NB4 (cell line): Measurements from ENCODE around the gene IP6K1.

ENCODE experiments used
- CTCF ChIP-seq: IDR thresholded peaks from one replicate; pipeline ENCODE4 v1.5.1; 2012; ENCODE audit warnings: low read depth, low read length
- MAX ChIP-seq: IDR thresholded peaks from 2 replicates; pipeline ENCODE4 v1.6.1; 2011; ENCODE audit warnings: low read depth, low read length
- MYC ChIP-seq: IDR thresholded peaks from 2 replicates; pipeline ENCODE4 v1.6.1; 2011; ENCODE audit warnings: low read depth, low read length
- POLR2A ChIP-seq: IDR thresholded peaks from 2 replicates; pipeline ENCODE4 v1.6.1; 2011; ENCODE audit warnings: mild to moderate bottlenecking; ENCODE audit not compliant: insufficient read length; ENCODE audit errors: extremely low read depth

GRCh38 chr3:49683162-49683561, 103.2 kb downstream of the IP6K1 start:
- TF ChIP-seq CTCF (no peak), POLR2A (no peak), MAX (no peak), MYC (no peak)
